AG09319 (cell line): ENCODE measurements around the gene OPCML.
A peak's percentile ranks its signal among the peaks of the same experiment; 100 is the strongest.

ENCODE experiments used
- DNase-seq: peaks from one replicate; pipeline ENCODE4 v3.0.0-alpha.2; 2010; ENCODE audit warnings: low read depth; ENCODE audit errors: extremely low read depth
- TF ChIP-seq, protein P1 (sequence below): IDR thresholded peaks from 2 replicates; pipeline ENCODE4 v1.5.1; 2011; ENCODE audit warnings: low read depth, mild to moderate bottlenecking, inconsistent platforms, low read length, moderate library complexity

Gene OPCML

DNA sequence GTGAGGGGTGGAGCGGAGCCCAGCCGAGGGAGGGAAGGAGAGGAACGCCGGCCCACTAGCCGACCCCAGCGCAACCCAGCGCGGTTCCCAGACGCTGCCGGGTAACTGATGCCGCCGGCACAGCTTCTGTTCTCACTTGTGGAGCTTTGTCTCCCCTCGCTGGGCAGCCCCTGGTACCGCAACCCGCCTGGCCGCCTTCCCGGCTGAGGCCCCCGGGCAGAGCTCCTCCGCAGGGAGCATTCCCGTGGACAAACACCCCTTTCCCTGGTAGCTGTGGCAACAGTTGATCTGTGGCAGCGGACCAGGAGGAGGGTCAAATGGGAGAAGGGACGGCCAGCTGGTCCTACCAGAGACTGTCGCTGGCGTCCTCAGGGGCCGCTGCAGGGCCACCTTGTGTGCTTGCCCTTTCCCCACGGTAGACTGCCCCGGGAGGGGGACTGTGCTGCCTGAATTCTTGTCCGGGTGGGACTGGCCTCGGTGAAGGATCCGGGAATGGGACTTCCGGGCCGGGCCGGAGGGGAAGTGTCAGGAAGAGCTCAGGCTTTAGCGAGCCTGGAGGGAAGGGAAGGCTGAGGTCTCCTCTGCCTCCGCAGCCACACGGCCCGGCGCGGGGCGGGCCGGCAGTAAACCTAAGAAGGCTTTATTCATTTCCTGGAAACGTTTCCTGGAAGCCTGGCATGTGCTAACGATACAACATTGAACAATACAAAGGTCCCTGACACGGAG lies 468.0 kb downstream of the OPCML start:
- DNase-seq = no peak
- TF ChIP-seq, protein P1, sequence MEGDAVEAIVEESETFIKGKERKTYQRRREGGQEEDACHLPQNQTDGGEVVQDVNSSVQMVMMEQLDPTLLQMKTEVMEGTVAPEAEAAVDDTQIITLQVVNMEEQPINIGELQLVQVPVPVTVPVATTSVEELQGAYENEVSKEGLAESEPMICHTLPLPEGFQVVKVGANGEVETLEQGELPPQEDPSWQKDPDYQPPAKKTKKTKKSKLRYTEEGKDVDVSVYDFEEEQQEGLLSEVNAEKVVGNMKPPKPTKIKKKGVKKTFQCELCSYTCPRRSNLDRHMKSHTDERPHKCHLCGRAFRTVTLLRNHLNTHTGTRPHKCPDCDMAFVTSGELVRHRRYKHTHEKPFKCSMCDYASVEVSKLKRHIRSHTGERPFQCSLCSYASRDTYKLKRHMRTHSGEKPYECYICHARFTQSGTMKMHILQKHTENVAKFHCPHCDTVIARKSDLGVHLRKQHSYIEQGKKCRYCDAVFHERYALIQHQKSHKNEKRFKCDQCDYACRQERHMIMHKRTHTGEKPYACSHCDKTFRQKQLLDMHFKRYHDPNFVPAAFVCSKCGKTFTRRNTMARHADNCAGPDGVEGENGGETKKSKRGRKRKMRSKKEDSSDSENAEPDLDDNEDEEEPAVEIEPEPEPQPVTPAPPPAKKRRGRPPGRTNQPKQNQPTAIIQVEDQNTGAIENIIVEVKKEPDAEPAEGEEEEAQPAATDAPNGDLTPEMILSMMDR = peak; percentile 48

DNA sequence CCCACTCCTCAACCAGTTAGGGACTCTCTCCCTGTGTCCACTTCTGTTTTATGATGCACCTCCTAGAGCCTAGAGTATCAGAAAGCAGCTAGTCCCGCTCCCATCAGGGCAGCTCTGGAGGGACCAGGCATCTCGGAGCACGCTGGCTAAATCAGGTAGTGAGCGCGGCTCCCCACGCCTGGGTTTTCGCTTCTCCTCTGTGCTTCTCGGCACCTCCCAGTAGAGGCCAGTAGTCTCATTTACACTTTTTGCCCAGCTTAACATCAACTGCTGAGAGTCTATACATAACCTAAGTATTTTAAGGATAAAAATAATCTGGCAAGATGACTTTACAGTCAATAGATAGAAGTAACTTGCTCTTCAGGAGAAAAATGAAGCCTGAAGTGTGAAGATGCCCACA lies 473.8 kb downstream of the OPCML start:
- TF ChIP-seq, protein P1 = no peak

DNA sequence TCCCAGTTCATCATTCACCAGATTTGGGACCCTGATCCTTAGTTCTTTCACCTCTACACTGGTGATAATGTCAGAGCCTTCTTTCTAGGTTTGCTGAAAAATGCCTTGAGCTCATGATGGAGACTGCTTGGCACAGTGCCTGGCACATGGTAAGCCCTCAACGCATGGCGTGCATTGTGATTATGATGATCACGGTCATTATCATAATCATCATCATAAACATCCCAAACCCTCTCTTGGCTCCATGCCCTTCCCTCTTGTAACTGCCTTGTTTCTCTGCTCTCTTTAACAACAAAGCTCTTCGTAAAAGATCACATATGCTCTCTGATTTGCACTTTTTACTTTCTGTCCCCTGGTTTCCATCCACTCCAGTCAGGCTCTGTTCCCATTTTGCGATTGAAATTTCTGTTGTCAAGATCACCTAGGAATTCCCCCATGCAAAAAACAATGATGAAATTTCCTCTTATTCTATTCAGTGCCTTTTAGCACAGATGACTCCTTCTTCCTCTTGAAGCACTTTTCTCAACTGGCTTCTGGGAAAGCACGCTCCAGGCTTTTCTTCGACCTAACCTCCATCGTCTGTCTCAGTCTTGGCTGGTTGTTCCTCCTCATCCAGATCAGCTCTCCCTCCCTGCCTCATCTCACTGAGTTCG lies 479.1 kb downstream of the OPCML start:
- TF ChIP-seq, protein P1 = no peak
- no peak for DNase-seq

More for the DNA sequence above, 473.8 kb downstream of the OPCML start:
- DNase-seq = no peak

DNA sequence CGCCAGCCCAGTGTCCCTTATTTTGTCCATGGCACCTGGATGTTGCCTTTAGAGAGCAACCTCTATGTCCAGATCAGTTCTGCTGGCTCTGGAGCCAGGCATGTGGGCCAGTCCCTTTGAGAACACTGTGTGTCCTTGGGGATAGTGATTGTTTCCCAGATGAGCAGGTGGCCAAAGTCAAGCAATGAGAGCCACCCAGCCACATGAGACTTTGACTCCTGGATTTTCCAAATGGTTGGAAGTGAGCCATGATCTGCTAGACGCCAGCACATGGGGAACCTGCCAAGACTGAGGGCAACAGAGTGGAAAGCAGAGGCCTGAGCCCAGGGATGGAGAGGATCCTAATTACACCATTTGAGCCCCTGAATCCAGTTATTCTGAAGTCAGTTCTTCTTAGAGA lies 479.8 kb downstream of the OPCML start:
- TF ChIP-seq, protein P1 = no peak
- no peak for DNase-seq

DNA sequence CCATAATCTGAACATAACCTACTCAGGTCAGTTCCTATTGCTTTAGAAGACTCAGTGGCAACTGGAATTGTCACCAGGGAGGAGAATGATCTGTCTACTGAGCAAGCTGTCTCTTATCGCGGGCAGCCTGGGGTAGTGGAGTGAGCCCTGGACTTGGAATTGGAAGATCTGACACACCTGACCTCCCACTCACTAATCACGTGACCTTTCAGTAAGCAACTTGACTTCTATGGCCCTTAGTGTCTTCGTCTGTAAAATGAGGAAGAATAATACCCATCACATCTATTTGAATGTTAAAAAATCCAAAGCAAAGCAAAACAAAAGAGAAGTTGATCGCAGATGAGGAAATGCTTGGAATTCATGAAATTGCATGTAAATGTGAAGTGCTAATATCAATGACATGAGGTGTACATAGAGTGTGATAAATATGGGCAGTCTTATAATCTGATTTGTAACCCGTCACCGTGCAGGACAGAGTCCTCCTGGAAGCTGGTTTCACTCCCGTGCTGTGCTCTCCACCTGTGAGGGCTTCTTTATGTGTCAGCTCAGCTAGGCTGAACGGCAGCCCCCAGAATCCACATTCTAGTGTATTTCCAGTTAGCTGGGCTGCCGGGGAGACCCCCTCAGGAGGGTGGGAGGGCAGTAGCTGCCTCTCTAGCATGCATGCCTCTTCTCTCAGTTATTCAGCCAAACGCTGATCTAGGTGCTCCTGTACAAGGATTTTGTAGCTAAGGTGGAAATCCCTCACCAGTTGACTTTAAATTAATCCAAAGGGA lies 482.9 kb downstream of the OPCML start:
- TF ChIP-seq, protein P1 = no peak
- DNase-seq = no peak

DNA sequence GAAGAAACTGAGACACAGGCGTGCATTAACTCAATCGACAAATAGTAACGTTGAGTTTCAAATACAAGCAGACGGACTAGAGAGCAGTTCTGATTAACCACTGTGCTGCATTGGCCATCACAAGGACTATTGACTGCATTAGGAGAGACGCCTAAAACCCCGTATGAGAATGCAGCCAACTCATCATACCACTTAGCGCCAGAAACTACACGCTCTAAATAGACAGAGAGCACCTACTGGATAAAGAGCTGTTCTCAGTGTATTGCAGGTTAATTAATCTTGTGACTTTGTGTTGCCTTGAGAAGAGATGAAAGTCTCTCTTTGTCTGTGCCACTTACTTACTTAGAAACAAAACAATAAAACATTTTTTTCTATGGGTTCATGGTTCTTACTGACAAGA lies 484.0 kb downstream of the OPCML start:
- no peak for DNase-seq
- TF ChIP-seq, protein P1 = no peak

DNA sequence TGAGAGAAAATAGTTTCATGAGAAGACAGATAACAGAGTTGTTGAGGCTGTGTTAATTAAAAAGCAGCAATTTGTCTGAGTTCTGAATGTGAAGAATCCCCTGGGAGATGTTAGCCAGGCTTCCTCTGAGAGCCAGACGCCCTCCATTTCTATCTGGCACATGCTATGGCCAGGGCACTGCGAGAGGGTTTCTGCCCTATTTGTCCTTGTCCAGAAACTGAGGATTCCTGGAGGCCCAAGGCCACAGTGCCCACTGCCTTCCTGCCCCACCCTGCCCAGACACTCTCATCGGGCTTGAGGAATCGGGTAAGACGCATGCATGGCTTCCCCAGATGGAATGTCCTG lies 484.6 kb downstream of the OPCML start:
- DNase-seq = no peak

More for the DNA sequence above, 484.6 kb downstream of the OPCML start:
- TF ChIP-seq, protein P1 = no peak
